ENCODE results near the gene DZANK1. TPM values are rescaled to one million over a fixed set of nuclear protein-coding genes. Genes with fewer than 3 reads are reported as not detected.

Gene DZANK1
- total RNA-seq, 3 donors from 2014 or later: 2.6 to 14.8 (median 6.9) TPM

DNA sequence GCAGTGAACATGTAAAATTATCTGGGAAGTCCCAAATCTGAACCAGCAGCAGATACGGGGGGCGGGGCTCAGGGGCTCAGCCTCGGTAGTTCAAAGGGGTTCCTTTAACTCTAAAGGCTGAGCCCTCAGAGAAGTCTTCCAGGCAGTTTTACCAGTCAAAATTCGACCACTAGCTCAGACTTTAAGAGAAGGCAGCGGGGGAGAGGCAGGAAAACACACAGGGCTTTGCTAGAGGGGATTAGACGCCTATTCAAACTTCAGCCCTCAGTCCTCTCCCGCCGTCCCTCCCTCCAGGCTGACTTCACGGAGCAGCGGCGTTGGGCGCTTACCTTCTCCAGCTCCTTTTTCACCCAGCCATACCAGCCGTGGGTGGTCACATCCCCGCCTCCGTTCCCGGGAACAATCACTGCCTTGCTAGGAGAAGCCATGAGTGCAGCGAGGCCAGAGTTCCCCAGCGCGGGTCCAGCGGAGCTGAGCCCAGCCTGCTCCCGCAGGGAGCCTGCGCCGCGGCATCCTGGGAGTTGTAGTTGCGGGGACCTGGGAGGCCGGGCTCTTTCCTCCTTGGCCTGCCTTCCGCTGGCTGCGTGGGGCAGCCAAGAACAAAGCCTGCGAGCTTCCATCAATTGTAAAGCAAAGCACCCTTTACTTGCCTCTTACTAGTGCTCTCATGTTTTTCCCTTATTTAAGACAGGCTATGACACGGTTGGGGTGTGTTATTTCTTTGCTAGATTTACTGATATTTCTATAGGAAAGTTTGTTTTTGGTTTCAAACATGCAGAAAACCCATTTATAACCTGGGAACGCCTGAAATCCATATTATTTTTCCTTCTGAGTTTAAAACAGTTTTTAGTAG lies 30.1 kb upstream of the DZANK1 start, which contains the start of gene RBBP9:
Gene RBBP9, minus strand, starts transcription at position 486 of the 853 bp plus-strand sequence. Its CDS starts 58 bp downstream, at position 428.
- no peaks in the 10 kb centered on the region for H3K9me3 ChIP-seq
- peak; percentile 64 to 79 for DNase-seq (ENCODE audit: low spot score in 2 of 2)
- H3K36me3 ChIP-seq: no peaks in the 10 kb centered on the region
- peak within 1 kb of the TSS; percentile 68 to 81 (median 79) for H3K4me3 ChIP-seq
- H3K27me3 ChIP-seq: no peaks in the 10 kb centered on the region
- intact Hi-C loops (cut with DNase I; ENCODE audit: low total_unique reads): no loop called here
- peaks cover 0 to 9% of the 10 kb centered on the region in 2 donors for H3K4me1 ChIP-seq
- no peak for TF ChIP-seq POLR2A (IDR thresholded peaks at IDR 0.05)
- TF ChIP-seq CTCF (IDR thresholded peaks at IDR 0.05): no peak
- peak in 2 of 3 donors; percentile 42 to 43 for TF ChIP-seq POLR2AphosphoS5 (IDR thresholded peaks at IDR 0.05)
- peak within 1 kb of the TSS; percentile 59 to 73 for H3K27ac ChIP-seq

- H3K27me3 ChIP-seq: no peaks in the 10 kb centered on the region
- peaks cover 0 to 9% of the 10 kb centered on the region in 2 donors for H3K4me1 ChIP-seq
- TF ChIP-seq POLR2A (IDR thresholded peaks at IDR 0.05) (no peak), CTCF (IDR thresholded peaks at IDR 0.05) (no peak), POLR2AphosphoS5 (IDR thresholded peaks at IDR 0.05) (no peak)
- intact Hi-C loops (cut with DNase I; ENCODE audit: low total_unique reads): no loop called here
- H3K9me3 ChIP-seq: no peaks in the 10 kb centered on the region
- DNase-seq (ENCODE audit: low spot score in 2 of 2): no peak
- peak overlapping the region in 1 of 2 donors; percentile 27 for H3K27ac ChIP-seq
- H3K36me3 ChIP-seq: no peaks in the 10 kb centered on the region
- peak overlapping the region in 2 of 3 donors; percentile 68 to 79 for H3K4me3 ChIP-seq
These were observed 29.2 kb upstream of the DZANK1 start for GRCh38 chr20:18496042-18496441.

DNA sequence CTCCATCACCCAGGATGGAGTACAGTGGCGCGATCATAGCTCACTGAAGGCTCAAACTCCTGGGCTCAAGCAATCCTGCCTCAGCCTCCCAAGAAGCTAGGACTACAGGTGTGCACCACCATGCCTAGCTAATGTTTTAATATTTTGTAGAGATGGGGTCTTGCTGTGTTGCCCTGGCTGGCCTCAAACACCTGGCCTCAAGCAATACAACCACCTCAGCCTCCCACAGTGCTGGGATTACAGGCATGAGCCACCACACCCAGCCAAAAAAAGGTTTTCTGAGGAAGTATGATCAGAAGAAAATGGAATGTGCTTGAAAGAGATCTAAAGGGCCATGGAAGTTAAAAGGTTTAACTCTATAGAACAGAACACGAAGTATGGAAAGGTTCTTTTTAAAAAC lies 21.5 kb upstream of the DZANK1 start:
- TF ChIP-seq POLR2AphosphoS5 (IDR thresholded peaks at IDR 0.05) (no peak), CTCF (IDR thresholded peaks at IDR 0.05) (no peak), POLR2A (IDR thresholded peaks at IDR 0.05) (no peak)
- Histone ChIP-seq H3K36me3 (peaks cover 6% of the 10 kb centered on the region), H3K4me3 (no peak overlapping the region), H3K9me3 (no peaks in the 10 kb centered on the region), H3K27ac (no peak overlapping the region), H3K27me3 (no peaks in the 10 kb centered on the region), H3K4me1 (no peaks in the 10 kb centered on the region)
- no peak for DNase-seq (ENCODE audit: low spot score in 2 of 2)
- intact Hi-C loops (cut with DNase I; ENCODE audit: low total_unique reads): no loop called here

GRCh38 chr20:18481596-18481995 lies 14.8 kb upstream of the DZANK1 start:
- DNase-seq (ENCODE audit: low spot score in 2 of 2): no peak
- no peaks in the 10 kb centered on the region for H3K36me3 ChIP-seq
- TF ChIP-seq CTCF (IDR thresholded peaks at IDR 0.05) (no peak), POLR2AphosphoS5 (IDR thresholded peaks at IDR 0.05) (no peak), POLR2A (IDR thresholded peaks at IDR 0.05) (no peak)
- no peak overlapping the region for H3K4me3 ChIP-seq
- H3K27ac ChIP-seq: no peak overlapping the region
- no peaks in the 10 kb centered on the region for H3K9me3 ChIP-seq
- H3K4me1 ChIP-seq: no peaks in the 10 kb centered on the region
- no peaks in the 10 kb centered on the region for H3K27me3 ChIP-seq
- intact Hi-C loops (cut with DNase I; ENCODE audit: low total_unique reads): no loop called here

DNA sequence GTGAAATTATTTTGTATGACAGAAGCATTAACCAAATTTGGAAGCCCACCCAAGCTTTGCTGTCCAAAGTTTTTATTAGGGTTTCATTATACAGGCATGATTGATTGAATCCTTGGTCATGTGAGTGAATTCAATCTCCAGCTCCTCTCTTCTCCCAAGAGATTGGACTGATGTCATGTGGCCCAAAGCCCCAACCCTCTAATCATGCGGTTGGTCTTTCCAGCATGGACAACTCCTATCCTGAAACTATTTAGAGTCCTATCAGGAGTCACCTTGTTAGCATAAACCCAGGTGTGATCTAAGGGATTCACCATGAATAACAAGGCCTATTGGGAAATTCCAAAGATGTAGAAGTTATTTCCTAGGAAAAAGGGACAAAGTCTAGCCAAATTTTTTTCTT lies 11.0 kb upstream of the DZANK1 start:
- no peak for DNase-seq (ENCODE audit: low spot score in 2 of 2)
- Histone ChIP-seq H3K27ac (no peak overlapping the region), H3K4me1 (no peaks in the 10 kb centered on the region), H3K27me3 (no peaks in the 10 kb centered on the region), H3K4me3 (no peak overlapping the region), H3K36me3 (no peaks in the 10 kb centered on the region), H3K9me3 (no peaks in the 10 kb centered on the region)
- intact Hi-C loops (cut with DNase I; ENCODE audit: low total_unique reads): no loop called here
- TF ChIP-seq CTCF (IDR thresholded peaks at IDR 0.05): no peak
- no peak for TF ChIP-seq POLR2A (IDR thresholded peaks at IDR 0.05)
- TF ChIP-seq POLR2AphosphoS5 (IDR thresholded peaks at IDR 0.05): no peak

Data from breast epithelium (tissue), 4 donors.